Activated T-cell treated with anti-CD3 and anti-CD28 coated beads, Interleukin-2, amount 50 U/mL, for 72 hours (primary cell): Measurements from ENCODE around the gene MYEOV. TPM values are rescaled to one million over a fixed set of nuclear protein-coding genes. Genes with fewer than 3 reads are reported as not detected.

Experiments
- ATAC-seq, 2 donors: fragments of 150-1000 bp; cut with Tn5 transposase; replicated peaks in 1 of 2; 2 replicates each; pipeline ENCODE4 v1.10.0; 2021; ENCODE audit warnings: moderate library complexity in 2 of 2, mild to moderate bottlenecking in 1 of 2
- DNase-seq, 2 donors: peaks; one replicate each; pipeline ENCODE4 v3.0.0; 2021 to 2022; ENCODE audit warnings: mixed read lengths in 1 of 2
- H3K27ac Mint-ChIP-seq: one replicate; pipeline ENCODE4 v1.8.0; 2022; ENCODE audit warnings: mild to moderate bottlenecking, moderate library complexity, mixed read lengths
- H3K27me3 Mint-ChIP-seq: one replicate; pipeline ENCODE4 v1.8.0; 2022; ENCODE audit warnings: low read depth, mixed read lengths
- H3K36me3 Mint-ChIP-seq, 2 donors: one replicate each; pipeline ENCODE4 v1.8.0; 2022; ENCODE audit warnings: mixed read lengths in 2 of 2, mild to moderate bottlenecking in 1 of 2; ENCODE audit not compliant: insufficient read depth in 2 of 2
- H3K4me1 Mint-ChIP-seq: one replicate; pipeline ENCODE4 v1.8.0; 2022; ENCODE audit warnings: low read depth, mixed read lengths
- H3K4me3 Mint-ChIP-seq, 2 donors: one replicate each; pipeline ENCODE4 v1.8.0; 2022; ENCODE audit warnings: mild to moderate bottlenecking in 2 of 2, mixed read lengths in 2 of 2, moderate library complexity in 2 of 2
- H3K9me3 Mint-ChIP-seq, 2 donors: one replicate each; pipeline ENCODE4 v1.8.0; 2022; ENCODE audit warnings: mixed read lengths in 2 of 2
- total RNA-seq, 2 donors: library from RNA; stranded (reverse); gene quantifications; one replicate each; pipeline ENCODE4 v1.2.3, GENCODE V29; 2022

The MYEOV gene
- total RNA-seq, 2 donors from 2014 or later, result 0.42 to 0.67 TPM

DNA sequence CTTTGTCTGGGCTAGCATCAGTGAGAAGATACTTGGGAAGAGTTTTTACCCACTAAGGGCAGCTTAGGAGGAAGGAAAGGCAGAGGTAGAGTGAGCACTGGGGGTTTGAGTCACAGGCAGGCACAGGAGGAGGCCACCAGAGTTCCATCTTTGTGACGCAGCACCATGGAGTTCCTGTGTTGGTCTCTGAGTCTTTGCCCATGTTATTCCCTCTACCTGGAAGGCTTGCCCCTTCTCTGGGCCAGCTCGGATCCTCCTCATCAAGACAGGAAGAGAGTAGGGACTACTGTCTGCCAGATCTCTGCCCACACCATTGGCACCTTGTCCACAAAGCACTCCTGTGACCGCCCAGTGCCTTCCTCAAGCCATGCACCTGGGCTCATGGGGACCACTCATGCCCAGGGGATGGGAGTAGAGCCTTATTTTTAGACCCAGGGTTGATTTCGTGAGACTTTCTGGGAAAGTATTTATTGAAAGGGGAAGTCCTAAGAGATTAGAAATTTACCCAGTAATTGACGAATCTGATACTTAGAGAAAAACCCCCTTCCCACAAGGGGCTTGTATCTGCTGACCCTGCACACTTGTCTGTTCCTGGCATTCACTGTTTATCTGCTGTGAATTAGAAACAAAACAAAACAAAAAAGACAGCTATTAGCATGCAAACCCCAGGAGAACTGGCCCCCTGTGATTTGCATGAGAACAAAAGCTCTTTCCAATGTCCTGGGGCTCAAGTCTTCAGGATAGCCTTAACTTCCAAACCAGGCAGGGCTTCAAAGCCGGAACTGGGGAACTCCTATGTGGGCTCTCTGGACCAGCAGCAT lies 35.9 kb upstream of the MYEOV start:
- Mint-ChIP-seq H3K27ac (no peak overlapping the region), H3K4me1 (peaks cover 14% of the 10 kb centered on the region), H3K4me3 (no peak overlapping the region), H3K27me3 (peaks cover 31% of the 10 kb centered on the region), H3K36me3 (peaks cover 6 to 7% of the 10 kb centered on the region in 2 donors), H3K9me3 (peaks cover 10 to 13% of the 10 kb centered on the region in 2 donors)
- ATAC-seq, result no peak
- no peak for DNase-seq

DNA sequence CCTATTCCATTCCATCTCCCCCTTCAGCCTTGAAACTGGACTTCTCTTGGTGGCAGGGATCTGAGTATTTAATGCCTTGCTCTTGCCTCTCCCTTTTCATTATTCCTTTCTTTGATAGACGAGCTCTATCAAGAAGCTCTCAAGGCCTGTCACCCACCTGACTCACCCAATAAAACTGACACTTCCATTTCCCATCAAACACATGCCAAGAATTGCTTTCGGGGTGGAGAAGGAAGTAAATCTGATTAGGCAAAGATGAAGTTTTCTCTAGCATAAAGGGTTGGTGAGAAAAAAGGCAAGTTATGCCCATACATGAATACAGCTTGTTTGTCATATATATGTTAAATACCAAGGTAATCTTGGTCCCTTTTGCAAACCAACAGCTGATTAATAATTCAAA lies 34.9 kb upstream of the MYEOV start:
- ATAC-seq, result no peak
- peaks cover 32% of the 10 kb centered on the region for H3K27me3 Mint-ChIP-seq
- H3K4me3 Mint-ChIP-seq, result no peak overlapping the region
- H3K4me1 Mint-ChIP-seq, result peaks cover 14% of the 10 kb centered on the region
- peaks cover 10 to 14% of the 10 kb centered on the region in 2 donors for H3K9me3 Mint-ChIP-seq
- no peak for DNase-seq
- peaks cover 6 to 7% of the 10 kb centered on the region in 2 donors for H3K36me3 Mint-ChIP-seq
- H3K27ac Mint-ChIP-seq, result no peak overlapping the region

- ATAC-seq, result no peak
- H3K27me3 Mint-ChIP-seq, result peaks cover 20% of the 10 kb centered on the region
- no peak for DNase-seq
- peaks cover 4 to 5% of the 10 kb centered on the region in 2 donors for H3K36me3 Mint-ChIP-seq
- no peak overlapping the region for H3K27ac Mint-ChIP-seq
- peaks cover 10 to 12% of the 10 kb centered on the region in 2 donors for H3K9me3 Mint-ChIP-seq
- peaks cover 14% of the 10 kb centered on the region for H3K4me1 Mint-ChIP-seq
- no peak overlapping the region for H3K4me3 Mint-ChIP-seq
These were observed 33.3 kb upstream of the MYEOV start for GRCh38 chr11:69260622-69261021.

DNA sequence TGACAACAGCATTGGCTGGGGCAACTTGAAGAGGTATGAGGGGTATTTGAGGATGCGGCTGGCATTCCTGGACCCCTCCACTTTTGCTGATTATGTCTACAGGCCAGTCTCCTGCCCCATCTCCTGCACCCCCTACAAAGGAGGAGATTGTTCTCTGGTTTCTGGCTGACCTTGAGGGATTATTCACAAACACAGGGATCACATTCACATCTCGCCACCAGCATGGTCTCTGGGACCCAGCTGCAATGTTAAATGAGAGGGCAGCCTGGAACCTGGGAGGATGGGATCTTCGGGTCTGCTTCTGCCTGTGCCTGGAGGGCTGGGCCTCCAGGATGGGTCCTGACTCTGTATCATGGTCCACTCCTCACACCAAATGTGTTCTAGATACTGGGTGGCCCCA lies 32.8 kb upstream of the MYEOV start:
- DNase-seq, result no peak
- no peak for ATAC-seq
- Mint-ChIP-seq H3K4me3 (no peak overlapping the region), H3K27me3 (peaks cover 15% of the 10 kb centered on the region), H3K4me1 (peaks cover 14% of the 10 kb centered on the region), H3K36me3 (peaks cover 0 to 2% of the 10 kb centered on the region in 2 donors), H3K27ac (no peak overlapping the region), H3K9me3 (peaks cover 7 to 9% of the 10 kb centered on the region in 2 donors)

DNA sequence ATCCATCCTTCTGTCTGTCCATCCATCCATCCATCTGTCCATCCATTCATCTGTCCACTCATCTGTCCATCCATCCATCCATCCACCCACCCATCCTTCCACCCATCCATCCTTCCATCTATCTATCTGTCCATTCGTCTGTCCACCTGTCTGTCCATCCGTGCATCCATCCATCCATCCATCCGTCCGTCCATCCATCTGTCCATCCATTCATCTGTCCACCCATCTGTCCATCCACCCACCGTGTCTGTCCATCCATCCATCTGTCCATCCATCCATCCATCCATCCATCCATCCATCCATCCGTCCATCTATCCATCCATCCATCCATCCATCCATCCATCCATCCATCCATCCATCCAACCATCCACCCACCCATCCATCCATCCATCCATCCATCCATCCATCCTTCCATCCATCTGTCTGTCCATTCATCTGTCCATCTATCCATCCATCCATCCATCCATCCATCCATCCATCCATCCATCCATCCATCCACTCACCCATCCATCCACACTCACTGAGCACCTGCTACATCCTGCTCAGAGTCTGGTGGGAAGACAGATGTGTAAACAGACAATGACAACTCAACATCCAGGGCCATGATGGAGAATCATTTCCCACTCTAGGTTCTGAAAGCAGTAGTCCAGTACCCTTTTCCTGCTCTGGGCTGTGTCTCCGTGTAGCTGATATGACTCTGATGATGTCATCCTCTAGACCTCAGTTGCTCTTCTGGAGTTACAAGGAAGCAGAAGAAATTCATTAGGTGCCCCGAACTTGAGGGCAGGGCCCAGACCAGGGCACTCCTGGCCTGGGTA lies 30.8 kb upstream of the MYEOV start:
- Mint-ChIP-seq H3K27me3 (peaks cover 13% of the 10 kb centered on the region), H3K9me3 (peaks cover 5 to 9% of the 10 kb centered on the region in 2 donors), H3K4me1 (peaks cover 4% of the 10 kb centered on the region), H3K36me3 (peaks cover 0 to 2% of the 10 kb centered on the region in 2 donors), H3K27ac (peak overlapping the region; percentile 5), H3K4me3 (no peak overlapping the region)
- DNase-seq (no peak), ATAC-seq (no peak)

DNA sequence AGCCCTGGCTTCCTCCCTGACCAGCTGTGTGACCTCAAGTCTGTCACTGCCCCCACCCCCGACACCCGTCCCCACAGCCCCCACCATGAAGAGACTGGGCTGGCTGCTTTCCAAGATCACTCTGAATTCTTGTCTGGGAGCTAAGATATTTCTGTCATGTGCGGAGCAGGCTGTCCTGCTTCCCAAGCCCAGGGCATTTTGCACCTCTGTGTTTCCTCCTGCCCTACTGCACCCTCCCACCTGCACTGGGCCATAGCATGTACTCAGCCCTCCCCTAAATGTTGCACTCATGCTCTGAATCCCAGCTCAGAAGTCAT lies 30.3 kb upstream of the MYEOV start:
- no peak overlapping the region for H3K4me3 Mint-ChIP-seq
- H3K36me3 Mint-ChIP-seq, result peaks cover 0 to 2% of the 10 kb centered on the region in 2 donors
- peaks cover 5 to 9% of the 10 kb centered on the region in 2 donors for H3K9me3 Mint-ChIP-seq
- H3K27ac Mint-ChIP-seq, result no peak overlapping the region
- ATAC-seq (no peak), DNase-seq (no peak)
- H3K27me3 Mint-ChIP-seq, result peaks cover 13% of the 10 kb centered on the region
- no peaks in the 10 kb centered on the region for H3K4me1 Mint-ChIP-seq

DNA sequence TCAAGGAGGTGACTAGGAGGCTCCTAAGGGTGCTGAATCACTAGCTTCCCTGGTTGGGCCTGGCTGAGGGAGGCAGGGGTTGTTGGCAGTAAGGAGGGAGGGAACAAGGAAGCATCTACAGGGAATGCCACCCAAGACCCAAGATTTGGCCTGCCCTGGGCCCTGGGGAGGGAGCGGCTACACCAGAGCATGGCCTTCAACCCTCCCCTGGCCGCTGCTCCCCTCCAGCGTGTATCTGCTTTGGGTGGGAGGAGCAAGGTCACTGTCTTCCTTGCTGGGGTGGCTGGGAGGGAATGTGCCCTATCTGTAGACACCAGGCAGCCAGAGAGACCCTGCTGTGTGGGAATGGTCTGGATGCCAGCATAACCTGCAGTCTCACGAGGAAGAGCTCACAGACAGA lies 29.5 kb upstream of the MYEOV start:
- Mint-ChIP-seq H3K9me3 (peaks cover 5 to 9% of the 10 kb centered on the region in 2 donors), H3K4me1 (no peaks in the 10 kb centered on the region), H3K27me3 (peaks cover 10% of the 10 kb centered on the region), H3K27ac (no peak overlapping the region), H3K4me3 (no peak overlapping the region), H3K36me3 (peaks cover 0 to 2% of the 10 kb centered on the region in 2 donors)
- DNase-seq (no peak), ATAC-seq (no peak)

DNA sequence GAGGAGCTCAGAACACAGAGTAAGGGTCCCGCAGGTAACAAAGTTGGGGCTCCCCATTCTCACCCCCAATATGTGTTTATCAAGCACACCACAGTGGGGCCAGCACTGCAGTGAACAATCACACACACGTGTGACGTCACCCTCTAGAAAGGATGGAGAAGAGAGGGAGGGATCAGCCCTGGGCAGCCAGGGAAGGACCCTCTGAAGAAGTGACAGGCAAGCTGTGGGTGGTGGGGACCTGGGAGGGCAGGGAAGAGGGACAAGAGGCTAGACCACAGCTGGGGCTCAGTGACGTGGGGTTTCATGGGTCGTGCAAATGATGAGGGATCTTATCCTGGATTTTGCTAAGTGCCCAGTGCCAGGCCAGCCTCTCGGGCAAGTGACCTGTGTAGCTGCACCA lies 28.7 kb upstream of the MYEOV start:
- ATAC-seq, result no peak
- Mint-ChIP-seq H3K27ac (no peak overlapping the region), H3K27me3 (peaks cover 7% of the 10 kb centered on the region), H3K9me3 (peaks cover 5 to 9% of the 10 kb centered on the region in 2 donors), H3K4me3 (no peak overlapping the region), H3K4me1 (no peaks in the 10 kb centered on the region), H3K36me3 (peaks cover 0 to 2% of the 10 kb centered on the region in 2 donors)
- DNase-seq, result no peak

GRCh38 chr11:69265911-69266510 lies 27.9 kb upstream of the MYEOV start:
- Mint-ChIP-seq H3K9me3 (peaks cover 5 to 9% of the 10 kb centered on the region in 2 donors), H3K4me3 (no peak overlapping the region), H3K4me1 (no peaks in the 10 kb centered on the region), H3K27me3 (peaks cover 7% of the 10 kb centered on the region), H3K36me3 (peaks cover 0 to 2% of the 10 kb centered on the region in 2 donors), H3K27ac (no peak overlapping the region)
- DNase-seq (no peak), ATAC-seq (no peak)

GRCh38 chr11:69267395-69267805 lies 26.6 kb upstream of the MYEOV start:
- Mint-ChIP-seq H3K9me3 (peaks cover 3 to 11% of the 10 kb centered on the region in 2 donors), H3K36me3 (peaks cover 0 to under 1% of the 10 kb centered on the region in 2 donors), H3K27me3 (peaks cover 7% of the 10 kb centered on the region), H3K4me3 (no peak overlapping the region), H3K4me1 (no peaks in the 10 kb centered on the region), H3K27ac (no peak overlapping the region)
- ATAC-seq (no peak), DNase-seq (no peak)

- no peak for ATAC-seq
- Mint-ChIP-seq H3K9me3 (peaks cover 0 to 2% of the 10 kb centered on the region in 2 donors), H3K4me3 (no peak overlapping the region), H3K36me3 (no peaks in the 10 kb centered on the region), H3K4me1 (no peaks in the 10 kb centered on the region), H3K27me3 (no peaks in the 10 kb centered on the region), H3K27ac (no peak overlapping the region)
- DNase-seq, result no peak
These were observed 25.0 kb upstream of the MYEOV start for GRCh38 chr11:69268911-69269310.

DNA sequence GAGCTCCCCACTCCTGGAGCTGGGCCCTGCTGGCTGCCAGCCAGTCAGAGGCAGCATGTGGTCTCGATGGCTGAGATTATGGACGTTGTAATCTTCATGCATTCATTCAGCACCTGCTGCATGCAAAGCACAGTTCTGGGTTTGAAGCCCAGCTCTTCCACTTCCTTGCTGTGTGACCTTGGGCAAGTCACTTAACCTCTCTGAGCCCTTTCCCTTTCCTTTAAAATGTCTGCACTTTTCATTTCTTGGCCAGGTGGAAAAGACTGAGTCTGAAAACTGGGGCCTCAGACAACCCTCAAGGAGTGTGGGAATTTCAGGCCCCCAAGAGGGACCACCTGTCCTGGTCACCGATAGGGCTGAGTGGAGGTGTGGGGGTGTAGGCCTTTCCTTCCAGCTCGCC lies 24.6 kb upstream of the MYEOV start:
- ATAC-seq, result no peak
- no peak for DNase-seq
- Mint-ChIP-seq H3K4me3 (no peak overlapping the region), H3K9me3 (peaks cover 0 to 2% of the 10 kb centered on the region in 2 donors), H3K27me3 (no peaks in the 10 kb centered on the region), H3K36me3 (no peaks in the 10 kb centered on the region), H3K27ac (no peak overlapping the region), H3K4me1 (no peaks in the 10 kb centered on the region)
